GM12878 (cell line): Measurements from ENCODE around the gene GCKR. TPM values are rescaled to one million over a fixed set of nuclear protein-coding genes. Genes with fewer than 3 reads are reported as not detected.

Experiments used
- ATAC-seq: fragments of 200-7000 bp; cut with Tn5 transposase; 3 replicates; pipeline ENCODE4 v1.9.1; 2020; ENCODE audit warnings: mild to moderate bottlenecking, moderate library complexity
- BruUV-seq: library from RNA; stranded (reverse); fragments of 400-500 nt; replicated peaks from 2 replicates; lab custom pipeline; 2021; lab: Mats Ljungman, UMichigan
- CTCF ChIA-PET: fragments of 300-600 bp; sonication (Branson Sonifier 250); formaldehyde crosslinking; extraction: SDS; loops from one replicate; lab custom pipeline; 2021; ENCODE audit warnings: inconsistent platforms; lab: Yijun Ruan, JAX
- POLR2A ChIA-PET: fragments of 350-600 bp; formaldehyde crosslinking; extraction: SDS; loops from one replicate; lab custom pipeline; 2021; ENCODE audit warnings: inconsistent platforms; lab: Charles Lee
- RAD21 ChIA-PET: fragments of 300-600 bp; sonication (Branson Sonifier 250); formaldehyde crosslinking; loops from one replicate; lab custom pipeline; 2023; ENCODE audit warnings: antibody characterized with exemption; ENCODE audit not compliant: unreplicated experiment; lab: Charles Lee
- SMC1A ChIA-PET: fragments of 300-600 bp; sonication (Branson Sonifier 250); formaldehyde crosslinking; loops from one replicate; lab custom pipeline; 2023; ENCODE audit not compliant: unreplicated experiment, uncharacterized antibody; lab: Charles Lee
- DNase-seq: peaks from one replicate; pipeline ENCODE4 v3.0.0-alpha.2; 2011; ENCODE audit warnings: low read depth, low spot score
- FAIRE-seq: peaks from 3 replicates; lab custom pipeline; 2011; peaks lifted over from hg19 to GRCh38; lab: Jason Lieb, UNC
- H2AFZ ChIP-seq: 2 replicates; pipeline ENCODE4 v1.6.0; 2011; ENCODE audit warnings: low read depth, low read length, control low read depth; ENCODE audit not compliant: control insufficient read depth
- H3K27ac ChIP-seq: 2 replicates; pipeline ENCODE4 v1.5.1; 2011; ENCODE audit warnings: control low read depth; ENCODE audit not compliant: control insufficient read depth, insufficient read depth
- H3K27me3 ChIP-seq, 2 experiments: replicated peaks in 1 of 2; 2 replicates each; pipeline versions ENCODE4 v1.6.0 to v1.6.1; 2011; ENCODE audit warnings: low read length in 1 of 2; ENCODE audit not compliant: control insufficient read depth in 2 of 2, insufficient read depth in 2 of 2
- H3K36me3 ChIP-seq, 2 experiments: 2 replicates each; pipeline ENCODE4 v1.5.1; 2011; ENCODE audit warnings: low read length in 1 of 2; ENCODE audit not compliant: control insufficient read depth in 2 of 2, insufficient read depth in 2 of 2
- H3K4me1 ChIP-seq: 2 replicates; pipeline ENCODE4 v1.6.1; 2011; ENCODE audit warnings: mild to moderate bottlenecking, low read length, moderate library complexity, mixed read lengths; ENCODE audit not compliant: control insufficient read depth, insufficient read depth
- H3K4me2 ChIP-seq: 2 replicates; pipeline ENCODE4 v1.6.0; 2011; ENCODE audit warnings: control low read depth; ENCODE audit not compliant: control insufficient read depth, insufficient read depth
- H3K4me3 ChIP-seq: fragments of 200-600 bp; sonication (generic); 2 replicates; pipeline ENCODE4 v1.5.1; 2016
- H3K79me2 ChIP-seq: 2 replicates; pipeline ENCODE4 v1.6.0; 2011; ENCODE audit warnings: low read length; ENCODE audit not compliant: control insufficient read depth, insufficient read depth
- H3K9ac ChIP-seq: 2 replicates; pipeline ENCODE4 v1.8.0; 2011; ENCODE audit warnings: low read length, control low read depth, mixed read lengths; ENCODE audit not compliant: control insufficient read depth, insufficient read depth
- H3K9me3 ChIP-seq: replicated peaks from 3 replicates; pipeline ENCODE4 v1.5.1; 2011; ENCODE audit warnings: mild to moderate bottlenecking, low read length; ENCODE audit not compliant: control insufficient read depth, insufficient read depth
- H4K20me1 ChIP-seq: 2 replicates; pipeline ENCODE4 v1.6.0; 2011; ENCODE audit not compliant: control insufficient read depth, insufficient read depth
- E2F8 ChIP-seq: fragments of 450-650 bp; IDR thresholded peaks from 2 replicates; pipeline ENCODE4 v1.6.1; 2018; ENCODE audit warnings: mild to moderate bottlenecking, low read depth, moderate library complexity; ENCODE audit not compliant: partially characterized antibody
- ELK1 ChIP-seq: IDR thresholded peaks from 2 replicates; pipeline ENCODE4 v1.6.1; 2012; ENCODE audit warnings: low read depth, low read length, improper control_type of control experiment
- FOS ChIP-seq: IDR thresholded peaks from 3 replicates; pipeline ENCODE4 v1.6.1; 2011; ENCODE audit warnings: borderline replicate concordance; ENCODE audit not compliant: insufficient read length; ENCODE audit errors: extremely low read depth
- IRF5 ChIP-seq: fragments of 450-650 bp; IDR thresholded peaks from 2 replicates; pipeline ENCODE4 v1.6.1; 2017; ENCODE audit warnings: borderline replicate concordance
- MEF2A ChIP-seq: IDR thresholded peaks from 2 replicates; pipeline ENCODE4 v1.6.1; 2011; ENCODE audit warnings: low read depth, mild to moderate bottlenecking, low read length, moderate library complexity; ENCODE audit not compliant: insufficient read depth
- MTA3 ChIP-seq: IDR thresholded peaks from 2 replicates; pipeline ENCODE4 v1.6.1; 2012; ENCODE audit warnings: low read length, inconsistent platforms, borderline replicate concordance
- SIX5 ChIP-seq: IDR thresholded peaks from 2 replicates; pipeline ENCODE4 v1.6.1; 2011; ENCODE audit warnings: mild to moderate bottlenecking, low read depth, low read length, moderate library complexity; ENCODE audit not compliant: severe bottlenecking
- SUZ12 ChIP-seq: fragments of 200-600 bp; sonication (generic); IDR thresholded peaks from one replicate; pipeline ENCODE4 v1.6.1; 2018; ENCODE audit warnings: antibody characterized with exemption, mild to moderate bottlenecking; ENCODE audit not compliant: unreplicated experiment
- USF2 ChIP-seq: IDR thresholded peaks from 2 replicates; pipeline ENCODE4 v1.6.1; 2011; ENCODE audit warnings: low read depth, low read length, improper control_type of control experiment, borderline replicate concordance
- WGBS: methylation state at CpG from one replicate; pipeline ENCODE4 v1.1.6; 2016; ENCODE audit warnings: low lambda C conversion rate; ENCODE audit not compliant: insufficient replicate concordance, insufficient coverage; ENCODE audit errors: missing lambda C conversion rate; 5-methylcytosine and 5-hydroxymethylcytosine counted together
- in situ Hi-C: fragments of 300-500 bp; cut with MboI; formaldehyde crosslinking; loops from 9 replicates; pipeline ENCODE4 v1.14.3; 2018; ENCODE audit warnings: mixed read lengths
- intact Hi-C: fragments of 100-400 bp; cut with micrococcal nuclease; formaldehyde crosslinking; loops from one replicate; pipeline ENCODE4 v1.14.2; 2022; ENCODE audit not compliant: unreplicated experiment
- polyA plus RNA-seq, 11 experiments: library from polyadenylated mRNA; depleted of rRNA in 4 of 11; unstranded in 6 of 11; stranded (reverse) in 5 of 11; fragments of >200 nt; fragmentation: Nextera tagmentation in 4 of 11; fragmentation: Illumina TruSeq in 1 of 11; extraction: Ambion mirVana in 4 of 11; extraction: Trizol in 1 of 11; gene quantifications; 1 replicate in 1 of 11; 2 replicates in 10 of 11; pipeline versions ENCODE4 v1.2.1 to v1.2.3, GENCODE V29; 2011 to 2016; ENCODE audit warnings: inconsistent platforms in 2 of 11, missing spikeins in 2 of 11, low read depth in 1 of 11
- total RNA-seq, 4 experiments: library from RNA; depleted of rRNA in 3 of 4; stranded (reverse); fragments of >200 nt in 3 of 4; fragmentation: Illumina TruSeq in 1 of 4; extraction: Trizol in 1 of 4; gene quantifications; 2 replicates each; pipeline versions ENCODE4 v1.2.1 to v1.2.3, GENCODE V29; 2013 to 2021

Gene GCKR
- total and polyA plus RNA-seq, 10 of the 15 experiments (the other 5 are each of a cell fraction or from before 2014, with no cell fraction given) = not detected

- no peaks in the 10 kb centered on the region for H3K4me1 ChIP-seq
- H3K9me3 ChIP-seq = no peaks in the 10 kb centered on the region; the same call in 2 of the 3 replicates
- H3K36me3 ChIP-seq = no peaks in the 10 kb centered on the region
- ATAC-seq (no peak), FAIRE-seq (no peak), DNase-seq (no peak)
- H3K4me3 ChIP-seq = no peak overlapping the region
- H4K20me1 ChIP-seq = no peaks in the 10 kb centered on the region
- CTCF ChIA-PET = no interaction called here
- no peak overlapping the region for H3K4me2 ChIP-seq
- in situ Hi-C loops = no loop called here
- H2AFZ ChIP-seq = no peak overlapping the region
- RAD21 ChIA-PET = no interaction called here
- no peak for TF ChIP-seq MEF2A
- no peak for TF ChIP-seq FOS
- TF ChIP-seq SUZ12 = no peak
- TF ChIP-seq E2F8 = no peak
- TF ChIP-seq SIX5 = no peak
- no peak for TF ChIP-seq USF2
- no peak for TF ChIP-seq IRF5
- no peak for TF ChIP-seq ELK1
- TF ChIP-seq MTA3 = no peak
- no peak overlapping the region for H3K27ac ChIP-seq
- BruUV-seq = no TSS peak
- intact Hi-C loops = no loop called here
- H3K9ac ChIP-seq = no peak overlapping the region
- POLR2A ChIA-PET = no interaction called here
- 0 out of 4 replicates have a peak, but pooled peaks cover 0 to 2% of the 10 kb centered on the region in 2 experiments for H3K27me3 ChIP-seq
- H3K79me2 ChIP-seq = no peaks in the 10 kb centered on the region
- 54% methylated on average over 3 of the region's 3 CpGs for WGBS
- SMC1A ChIA-PET = no interaction called here
Observed at GRCh38 chr2:27571197-27571596, 74.6 kb downstream of the GCKR start.
